ENCODE measurements around the gene LDLRAD4.

GRCh38 chr18:13356032-13356431 is 137.5 kb downstream of the LDLRAD4 start:
- TF ChIP-seq CTCF (conservative IDR thresholded peaks at IDR 0.05) (no peak), ZFX (IDR thresholded peaks at IDR 0.05) (no peak)
